Measurements from ENCODE around the gene TTF2. TPM values are rescaled to one million over a fixed set of nuclear protein-coding genes. Genes with fewer than 3 reads are reported as not detected.
A peak's percentile ranks its signal among the peaks of the same experiment; 100 is the strongest.

The TTF2 gene
- total RNA-seq, 2 experiments from 2014 or later: 123 to 133 TPM

DNA sequence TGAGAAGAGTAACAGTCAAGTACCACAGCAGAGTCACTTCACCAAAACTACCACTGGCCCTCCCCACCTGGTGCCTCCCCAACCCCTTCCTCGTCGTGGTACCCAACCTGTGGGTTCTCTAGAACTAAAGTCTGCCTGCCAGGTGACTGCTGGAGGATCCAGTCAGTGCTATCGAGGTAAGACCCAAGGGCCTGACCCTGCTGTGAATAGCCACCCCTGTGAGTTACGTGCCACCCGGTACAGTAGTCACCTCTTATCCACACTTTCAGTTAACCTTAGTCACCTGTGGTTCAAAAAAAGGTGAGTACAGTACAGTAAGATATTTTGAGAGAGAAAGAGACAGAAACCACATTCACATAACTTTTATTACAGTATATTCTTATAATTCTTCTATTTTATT, 16.5 kb downstream of the TTF2 start:
- Mint-ChIP-seq H3K27me3 (no peaks in the 10 kb centered on the region), H3K27ac (no peak overlapping the region), H3K36me3 (ENCODE audit: low read depth) (peaks cover 68% of the 10 kb centered on the region), H3K9me3 (no peaks in the 10 kb centered on the region), H3K4me3 (no peak overlapping the region), H3K4me1 (peaks cover 8% of the 10 kb centered on the region)
- DNase-seq: no peak
- CTCF ChIA-PET: interaction anchor here (2.2 kb wide), 1 partner anchor 9 kb away, joined by 8 read pairs; no protein-coding TSS in a partner anchor
- POLR2A ChIA-PET: interaction anchor here (0.7 kb wide), 1 partner anchor 16 kb away, joined by 3 read pairs; no protein-coding TSS in a partner anchor

GRCh38 chr1:117077267-117077666, 17.1 kb downstream of the TTF2 start:
- ChIA-PET POLR2A (interaction anchor here (0.7 kb wide), 1 partner anchor 17 kb away, joined by 3 read pairs; no protein-coding TSS in a partner anchor), CTCF (interaction anchor here (2.2 kb wide), 1 partner anchor 9 kb away, joined by 8 read pairs; no protein-coding TSS in a partner anchor)
- DNase-seq: no peak
- no peaks in the 10 kb centered on the region for H3K9me3 Mint-ChIP-seq
- peaks cover 8% of the 10 kb centered on the region for H3K4me1 Mint-ChIP-seq
- H3K27me3 Mint-ChIP-seq: no peaks in the 10 kb centered on the region
- H3K4me3 Mint-ChIP-seq: no peak overlapping the region
- H3K36me3 Mint-ChIP-seq (ENCODE audit: low read depth): peaks cover 67% of the 10 kb centered on the region
- no peak overlapping the region for H3K27ac Mint-ChIP-seq

- peaks cover 5% of the 10 kb centered on the region for H3K4me1 Mint-ChIP-seq
- H3K27me3 Mint-ChIP-seq: no peaks in the 10 kb centered on the region
- no peak for DNase-seq
- no peaks in the 10 kb centered on the region for H3K9me3 Mint-ChIP-seq
- H3K27ac Mint-ChIP-seq: no peak overlapping the region
- ChIA-PET POLR2A (no interaction called here), CTCF (interaction anchor here (1.1 kb wide), 1 partner anchor 11 kb away, joined by 4 read pairs; no protein-coding TSS in a partner anchor)
- peaks cover 71% of the 10 kb centered on the region for H3K36me3 Mint-ChIP-seq (ENCODE audit: low read depth)
- H3K4me3 Mint-ChIP-seq: no peak overlapping the region
Measured at GRCh38 chr1:117079737-117080136, 19.6 kb downstream of the TTF2 start.

DNA sequence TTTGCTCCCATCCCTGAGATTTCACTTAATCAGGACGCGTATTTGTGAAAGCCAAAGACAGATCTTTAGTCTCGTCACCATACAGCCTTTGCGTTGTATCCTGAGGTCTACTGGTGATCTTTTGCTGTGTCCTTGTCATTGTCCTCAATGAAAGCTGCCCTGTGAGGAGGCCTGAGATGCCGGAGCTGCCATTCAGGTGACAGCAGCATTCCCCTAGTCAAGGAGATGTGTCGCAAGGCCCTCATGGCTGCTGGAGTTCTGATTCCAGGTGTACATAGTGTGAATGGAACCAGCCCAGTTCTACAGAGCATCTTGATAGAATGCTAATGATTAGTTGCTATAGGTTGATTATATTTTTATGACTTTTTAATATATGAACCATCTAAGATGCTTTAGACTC, 24.1 kb downstream of the TTF2 start:
- Mint-ChIP-seq H3K36me3 (ENCODE audit: low read depth) (peaks cover 49% of the 10 kb centered on the region), H3K27me3 (no peaks in the 10 kb centered on the region), H3K4me1 (no peaks in the 10 kb centered on the region), H3K27ac (no peak overlapping the region), H3K9me3 (no peaks in the 10 kb centered on the region), H3K4me3 (no peak overlapping the region)
- ChIA-PET CTCF (no interaction called here), POLR2A (no interaction called here)
- no peak for DNase-seq

- H3K4me3 Mint-ChIP-seq: no peak overlapping the region
- no peaks in the 10 kb centered on the region for H3K27me3 Mint-ChIP-seq
- no peak for DNase-seq
- CTCF ChIA-PET: no interaction called here
- H3K4me1 Mint-ChIP-seq: peaks cover 5% of the 10 kb centered on the region
- H3K27ac Mint-ChIP-seq: no peak overlapping the region
- POLR2A ChIA-PET: no interaction called here
- peaks cover 56% of the 10 kb centered on the region for H3K36me3 Mint-ChIP-seq (ENCODE audit: low read depth)
- no peaks in the 10 kb centered on the region for H3K9me3 Mint-ChIP-seq
Measured at GRCh38 chr1:117087686-117088085, 27.6 kb downstream of the TTF2 start.

GRCh38 chr1:117089996-117090395, 29.9 kb downstream of the TTF2 start:
- Mint-ChIP-seq H3K27me3 (no peaks in the 10 kb centered on the region), H3K27ac (no peak overlapping the region), H3K36me3 (ENCODE audit: low read depth) (peaks cover 60% of the 10 kb centered on the region), H3K9me3 (no peaks in the 10 kb centered on the region), H3K4me1 (peaks cover 23% of the 10 kb centered on the region), H3K4me3 (no peak overlapping the region)
- ChIA-PET CTCF (interaction anchor here (1.1 kb wide), 1 partner anchor 352 kb away, joined by 4 read pairs; no protein-coding TSS in a partner anchor), POLR2A (interaction anchor here (0.7 kb wide), 1 partner anchor 180 kb away, joined by 7 read pairs; no protein-coding TSS in a partner anchor)
- no peak for DNase-seq

- DNase-seq: no peak
- H3K27ac Mint-ChIP-seq: no peak overlapping the region
- H3K4me3 Mint-ChIP-seq: no peak overlapping the region
- ChIA-PET CTCF (interaction anchor here (0.6 to 5.2 kb wide), 6 partner anchors 14 to 551 kb away, joined by 3 to 32 read pairs (median 4); no protein-coding TSS in a partner anchor), POLR2A (no interaction called here)
- H3K27me3 Mint-ChIP-seq: no peaks in the 10 kb centered on the region
- H3K4me1 Mint-ChIP-seq: peaks cover 23% of the 10 kb centered on the region
- H3K9me3 Mint-ChIP-seq: no peaks in the 10 kb centered on the region
- peaks cover 72% of the 10 kb centered on the region for H3K36me3 Mint-ChIP-seq (ENCODE audit: low read depth)
Measured at GRCh38 chr1:117092594-117092993, 32.5 kb downstream of the TTF2 start.

GRCh38 chr1:117093091-117093534, 33.0 kb downstream of the TTF2 start:
- no peak overlapping the region for H3K4me3 Mint-ChIP-seq
- no peaks in the 10 kb centered on the region for H3K9me3 Mint-ChIP-seq
- peaks cover 75% of the 10 kb centered on the region for H3K36me3 Mint-ChIP-seq (ENCODE audit: low read depth)
- no peak overlapping the region for H3K27ac Mint-ChIP-seq
- ChIA-PET CTCF (interaction anchor here (0.6 to 5.2 kb wide), 8 partner anchors 12 to 551 kb away, joined by 3 to 32 read pairs (median 4); partner anchors contain the start of gene TTF2), POLR2A (no interaction called here)
- peaks cover 23% of the 10 kb centered on the region for H3K4me1 Mint-ChIP-seq
- H3K27me3 Mint-ChIP-seq: no peaks in the 10 kb centered on the region
- DNase-seq: no peak

GRCh38 chr1:117093870-117094621, 33.9 kb downstream of the TTF2 start:
- CTCF ChIA-PET: interaction anchor here (1.1 to 5.2 kb wide), 9 partner anchors 12 to 34 kb away, joined by 3 to 32 read pairs (median 5); partner anchors contain the start of gene TTF2
- peak; percentile 57 for DNase-seq
- H3K27ac Mint-ChIP-seq: peak overlapping the region; percentile 33
- no peaks in the 10 kb centered on the region for H3K9me3 Mint-ChIP-seq
- H3K4me1 Mint-ChIP-seq: peaks cover 23% of the 10 kb centered on the region
- no peak overlapping the region for H3K4me3 Mint-ChIP-seq
- POLR2A ChIA-PET: no interaction called here
- no peaks in the 10 kb centered on the region for H3K27me3 Mint-ChIP-seq
- peaks cover 75% of the 10 kb centered on the region for H3K36me3 Mint-ChIP-seq (ENCODE audit: low read depth)

DNA sequence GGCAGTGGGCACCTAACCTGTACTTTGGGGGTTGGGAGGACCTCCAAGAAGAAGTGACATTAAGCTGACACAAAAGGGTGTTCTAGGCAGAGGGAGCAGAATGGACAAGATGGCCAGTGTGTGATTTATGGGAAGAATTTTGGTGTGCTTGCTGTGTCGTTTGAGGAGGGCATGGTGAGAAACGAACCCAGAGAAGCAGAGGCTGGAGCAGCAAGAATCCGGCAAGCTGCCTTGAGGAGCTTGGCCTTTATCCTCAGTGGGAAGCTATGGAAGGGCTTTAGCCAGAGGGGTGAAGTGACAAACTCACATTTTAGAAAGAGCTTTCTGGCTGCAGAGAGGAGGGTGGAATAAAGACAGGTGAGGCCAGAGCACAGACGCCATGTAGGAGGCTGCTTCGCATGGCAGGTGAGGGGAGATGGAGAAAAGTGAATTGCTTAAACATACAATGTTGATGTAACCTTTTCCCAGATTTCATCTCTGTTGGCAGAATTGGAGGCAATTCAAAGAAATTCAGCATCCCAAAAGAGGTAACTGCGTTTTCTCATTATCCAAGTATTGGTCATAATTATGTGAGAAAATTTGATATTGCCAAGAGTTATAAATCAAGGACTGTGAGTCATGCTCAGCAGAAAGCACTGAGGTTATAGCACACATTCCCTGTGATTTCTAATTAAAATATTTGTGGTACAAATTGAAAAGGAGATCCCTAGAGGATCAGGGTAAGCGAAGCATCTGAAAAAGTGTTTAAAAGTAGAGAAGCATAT, 34.9 kb downstream of the TTF2 start:
- Mint-ChIP-seq H3K36me3 (ENCODE audit: low read depth) (peaks cover 78% of the 10 kb centered on the region), H3K27ac (no peak overlapping the region), H3K27me3 (no peaks in the 10 kb centered on the region), H3K9me3 (no peaks in the 10 kb centered on the region), H3K4me1 (peaks cover 23% of the 10 kb centered on the region), H3K4me3 (no peak overlapping the region)
- POLR2A ChIA-PET: no interaction called here
- no peak for DNase-seq
- CTCF ChIA-PET: interaction anchor here (0.6 to 5.2 kb wide), 4 partner anchors 12 to 525 kb away, joined by 4 to 32 read pairs (median 10); no protein-coding TSS in a partner anchor

DNA sequence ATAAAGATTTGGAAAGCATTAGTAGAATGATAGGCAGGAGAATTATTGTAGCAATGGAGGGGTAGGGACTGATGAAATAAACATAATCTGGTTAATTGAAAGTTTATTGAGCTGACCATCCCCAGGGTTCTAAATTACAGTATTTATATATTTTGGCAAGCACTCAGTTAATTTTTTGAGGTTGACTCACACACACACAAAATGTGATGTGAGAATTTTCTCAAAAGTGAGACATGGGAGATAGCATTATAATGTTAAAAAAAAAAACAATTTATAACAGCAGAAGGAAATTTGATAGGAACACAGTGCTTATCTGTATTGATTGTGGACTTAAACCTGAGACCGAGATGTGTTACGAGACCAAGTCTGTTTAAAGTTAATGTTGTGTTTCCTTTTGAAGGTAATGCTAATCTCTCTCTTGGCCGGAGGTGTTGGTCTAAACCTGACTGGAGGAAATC, 36.9 kb downstream of the TTF2 start:
- CTCF ChIA-PET: interaction anchor here (5.2 kb wide), 1 partner anchor 27 kb away, joined by 32 read pairs; no protein-coding TSS in a partner anchor
- Mint-ChIP-seq H3K27ac (no peak overlapping the region), H3K4me3 (no peak overlapping the region), H3K27me3 (no peaks in the 10 kb centered on the region), H3K36me3 (ENCODE audit: low read depth) (peaks cover 76% of the 10 kb centered on the region), H3K9me3 (no peaks in the 10 kb centered on the region), H3K4me1 (peaks cover 23% of the 10 kb centered on the region)
- DNase-seq: no peak
- POLR2A ChIA-PET: no interaction called here

- Mint-ChIP-seq H3K27me3 (no peaks in the 10 kb centered on the region), H3K4me1 (peaks cover 20% of the 10 kb centered on the region), H3K27ac (no peak overlapping the region), H3K36me3 (ENCODE audit: low read depth) (peaks cover 76% of the 10 kb centered on the region), H3K9me3 (no peaks in the 10 kb centered on the region), H3K4me3 (no peak overlapping the region)
- ChIA-PET CTCF (interaction anchor here (0.7 kb wide), 1 partner anchor 14 kb away, joined by 3 read pairs; no protein-coding TSS in a partner anchor), POLR2A (no interaction called here)
- DNase-seq: no peak
Measured at GRCh38 chr1:117097443-117097842, 37.3 kb downstream of the TTF2 start.
